ENCODE measurements around the gene TRPM2.

TRPM2 gene

DNA sequence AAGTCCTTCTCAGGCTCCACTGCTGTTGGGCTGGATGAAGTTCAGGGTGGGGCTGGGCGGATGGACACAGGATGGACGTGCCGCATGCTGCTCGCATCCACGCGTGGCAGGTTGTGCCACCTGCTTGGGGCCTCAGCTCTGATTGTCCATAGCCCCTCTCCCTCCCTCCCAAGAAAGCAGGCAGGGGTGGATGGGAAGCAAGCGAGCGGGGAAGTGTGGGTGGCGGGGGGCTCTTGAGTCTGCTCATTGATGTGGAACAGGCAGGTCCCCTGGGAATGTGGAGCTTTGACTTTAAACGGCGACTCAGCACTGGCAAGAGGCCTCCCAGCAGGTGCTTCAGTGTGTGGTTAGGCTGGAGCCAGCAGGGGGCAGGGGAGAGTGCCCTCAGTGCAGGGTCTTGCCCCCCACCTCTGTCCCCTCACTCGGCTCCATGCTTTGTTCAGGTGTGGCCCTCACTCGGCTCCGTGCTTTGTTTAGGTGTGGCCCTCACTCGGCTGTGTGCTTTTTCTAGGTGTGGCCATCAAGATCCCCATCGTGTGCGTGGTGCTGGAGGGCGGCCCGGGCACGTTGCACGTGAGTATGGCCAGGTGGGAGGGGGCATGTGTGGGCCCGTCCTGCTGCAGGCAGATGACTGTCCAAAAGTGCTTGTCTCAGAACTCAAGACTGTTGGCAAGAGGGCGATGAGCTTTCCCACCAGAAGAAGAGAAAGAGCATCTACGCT lies 23.9 kb downstream of the TRPM2 start:
- TF ChIP-seq, protein P1, sequence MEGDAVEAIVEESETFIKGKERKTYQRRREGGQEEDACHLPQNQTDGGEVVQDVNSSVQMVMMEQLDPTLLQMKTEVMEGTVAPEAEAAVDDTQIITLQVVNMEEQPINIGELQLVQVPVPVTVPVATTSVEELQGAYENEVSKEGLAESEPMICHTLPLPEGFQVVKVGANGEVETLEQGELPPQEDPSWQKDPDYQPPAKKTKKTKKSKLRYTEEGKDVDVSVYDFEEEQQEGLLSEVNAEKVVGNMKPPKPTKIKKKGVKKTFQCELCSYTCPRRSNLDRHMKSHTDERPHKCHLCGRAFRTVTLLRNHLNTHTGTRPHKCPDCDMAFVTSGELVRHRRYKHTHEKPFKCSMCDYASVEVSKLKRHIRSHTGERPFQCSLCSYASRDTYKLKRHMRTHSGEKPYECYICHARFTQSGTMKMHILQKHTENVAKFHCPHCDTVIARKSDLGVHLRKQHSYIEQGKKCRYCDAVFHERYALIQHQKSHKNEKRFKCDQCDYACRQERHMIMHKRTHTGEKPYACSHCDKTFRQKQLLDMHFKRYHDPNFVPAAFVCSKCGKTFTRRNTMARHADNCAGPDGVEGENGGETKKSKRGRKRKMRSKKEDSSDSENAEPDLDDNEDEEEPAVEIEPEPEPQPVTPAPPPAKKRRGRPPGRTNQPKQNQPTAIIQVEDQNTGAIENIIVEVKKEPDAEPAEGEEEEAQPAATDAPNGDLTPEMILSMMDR (IDR thresholded peaks at IDR 0.05; ENCODE audit: low read depth, low read length, missing control alignments) = peak; percentile 36
- H3K4me3 ChIP-seq (ENCODE audit: low read depth, low read length) = no peak overlapping the region
- DNase-seq (ENCODE audit: low read depth) = no peak

DNA sequence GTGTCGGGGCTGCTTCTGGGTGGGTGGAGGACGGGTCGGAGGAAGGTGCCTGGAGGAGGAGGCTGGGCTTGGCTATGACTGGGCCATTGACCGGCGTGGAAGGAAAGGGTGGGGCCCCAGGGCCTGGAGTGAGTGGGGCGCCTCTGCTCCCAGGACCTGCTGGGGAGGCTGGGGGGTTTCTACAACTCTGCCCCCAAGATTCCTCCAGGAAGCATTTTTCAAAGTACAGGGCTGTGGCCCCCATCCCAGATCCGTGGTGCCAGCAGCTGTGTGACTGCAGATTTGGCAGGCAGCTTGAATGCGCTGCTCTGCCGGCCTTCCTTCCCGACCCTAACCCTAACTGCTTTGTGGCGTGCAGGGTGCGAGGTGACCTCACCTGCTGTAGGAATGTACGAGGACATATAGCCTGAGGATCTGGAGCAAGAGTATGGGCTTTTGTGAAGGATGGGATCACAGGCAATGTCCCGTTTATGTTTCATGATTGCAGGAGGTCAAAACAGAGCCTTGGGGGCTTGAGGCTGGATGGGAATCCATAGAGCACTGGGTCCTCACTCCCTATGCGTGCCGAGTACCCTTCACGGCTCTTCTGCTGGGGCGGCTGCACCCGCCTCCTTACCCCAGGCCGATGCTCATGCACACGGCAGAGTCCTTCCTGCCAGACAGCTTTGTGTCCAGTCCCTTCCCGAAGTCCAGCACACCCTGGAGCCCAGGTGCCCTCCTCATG lies 24.7 kb downstream of the TRPM2 start:
- TF ChIP-seq, protein P1 (IDR thresholded peaks at IDR 0.05; ENCODE audit: low read depth, low read length, missing control alignments) = no peak
- H3K4me3 ChIP-seq (ENCODE audit: low read depth, low read length) = no peak overlapping the region
- DNase-seq (ENCODE audit: low read depth) = no peak

DNA sequence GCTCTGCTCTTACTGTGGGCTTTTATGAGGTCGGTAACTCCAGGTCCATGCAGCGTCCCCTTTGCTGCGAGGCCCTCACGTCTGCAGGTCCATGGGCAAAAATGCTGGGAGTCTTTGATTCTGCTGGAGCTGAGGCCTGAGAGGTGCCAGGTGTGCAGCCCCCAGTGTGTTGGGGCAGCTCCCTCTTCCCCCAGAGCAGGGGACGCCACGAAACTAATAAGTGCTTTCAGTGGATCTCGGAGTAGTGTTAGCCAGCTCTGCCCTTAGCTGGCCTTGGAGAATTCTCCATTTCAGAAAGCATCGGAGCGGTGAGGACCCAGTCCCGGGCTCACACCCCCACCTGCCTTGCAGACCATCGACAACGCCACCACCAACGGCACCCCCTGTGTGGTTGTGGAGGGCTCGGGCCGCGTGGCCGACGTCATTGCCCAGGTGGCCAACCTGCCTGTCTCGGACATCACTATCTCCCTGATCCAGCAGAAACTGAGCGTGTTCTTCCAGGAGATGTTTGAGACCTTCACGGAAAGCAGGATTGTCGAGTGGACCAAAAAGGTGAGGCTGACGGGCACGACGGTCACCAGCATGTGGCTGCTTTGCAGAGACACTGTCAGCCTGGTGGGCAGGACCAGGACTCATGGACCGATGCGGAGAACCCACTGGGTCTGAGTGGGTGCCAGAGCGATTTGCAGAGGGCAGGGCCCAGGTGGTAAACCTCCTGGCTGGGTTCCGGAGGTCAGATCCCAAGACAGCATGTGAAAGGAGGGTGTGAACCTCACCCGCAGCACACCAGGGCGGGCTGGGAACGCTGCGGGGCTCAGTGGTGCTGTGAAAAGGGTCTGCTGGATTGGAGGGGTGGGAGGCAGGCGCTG lies 25.5 kb downstream of the TRPM2 start:
- DNase-seq (ENCODE audit: low read depth) = no peak
- TF ChIP-seq, protein P1 (IDR thresholded peaks at IDR 0.05; ENCODE audit: low read depth, low read length, missing control alignments) = no peak
- no peak overlapping the region for H3K4me3 ChIP-seq (ENCODE audit: low read depth, low read length)

DNA sequence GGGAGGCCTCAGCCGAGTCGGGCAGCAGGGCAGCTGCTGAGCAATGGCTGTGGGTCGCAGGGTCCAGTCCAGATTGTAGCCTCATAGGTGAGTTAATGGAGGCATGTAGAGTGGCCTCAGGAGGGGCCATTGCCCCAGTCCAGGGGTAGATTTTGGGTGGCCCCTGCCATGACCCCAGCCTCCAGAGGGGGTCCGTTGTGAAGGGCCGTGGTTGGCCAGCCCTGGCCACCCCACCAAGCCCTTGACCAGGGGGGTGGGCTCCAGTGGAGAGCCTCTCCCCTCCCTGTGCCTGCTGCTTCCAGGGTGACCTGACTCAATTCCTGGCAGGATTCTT lies 26.1 kb downstream of the TRPM2 start:
- H3K4me3 ChIP-seq (ENCODE audit: low read depth, low read length) = no peak overlapping the region
- TF ChIP-seq, protein P1 (IDR thresholded peaks at IDR 0.05; ENCODE audit: low read depth, low read length, missing control alignments) = no peak
- no peak for DNase-seq (ENCODE audit: low read depth)

DNA sequence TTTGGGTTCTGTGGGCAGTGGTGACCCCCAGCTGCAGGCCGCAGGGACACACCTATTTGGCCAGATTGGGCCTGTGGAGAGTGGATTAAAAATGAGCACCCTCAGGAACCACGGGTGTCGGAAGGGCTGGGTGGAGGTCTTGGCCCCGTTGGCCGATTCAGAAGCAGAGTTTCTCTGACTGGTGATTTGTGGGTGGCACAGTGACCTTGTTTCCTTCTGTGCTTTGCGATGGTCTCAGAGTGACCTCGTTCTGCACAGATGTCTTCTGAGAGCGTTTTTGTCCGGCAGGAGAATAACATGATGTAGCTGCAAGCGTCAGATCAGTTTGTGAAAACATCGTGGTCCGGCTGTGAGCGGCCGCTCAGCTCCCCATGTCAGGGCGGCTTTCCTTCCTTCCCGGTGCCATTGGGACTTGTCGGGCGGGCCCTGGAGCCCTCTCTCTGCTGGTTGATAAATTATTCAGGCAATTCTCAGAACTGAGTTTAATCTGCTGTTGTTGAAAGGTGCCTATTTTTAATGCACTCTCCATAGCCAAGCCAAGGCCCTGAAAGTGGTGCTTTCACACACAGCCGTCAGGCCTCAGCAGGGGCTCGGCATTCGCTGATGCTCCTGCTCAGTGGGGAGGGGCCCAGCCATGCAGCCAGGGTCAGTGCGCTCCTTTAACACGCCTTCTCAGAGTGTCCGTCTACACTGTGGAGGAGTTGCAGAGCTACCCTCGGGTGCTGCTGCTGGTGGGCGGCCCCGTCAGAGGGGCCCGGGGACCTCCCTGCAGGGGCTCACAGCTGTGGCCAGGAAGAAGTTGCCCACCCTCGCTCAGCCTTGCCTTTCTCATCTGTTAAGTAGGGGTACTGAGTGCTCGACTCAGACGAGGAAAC lies 26.8 kb downstream of the TRPM2 start:
- no peak overlapping the region for H3K4me3 ChIP-seq (ENCODE audit: low read depth, low read length)
- no peak for DNase-seq (ENCODE audit: low read depth)
- TF ChIP-seq, protein P1 (IDR thresholded peaks at IDR 0.05; ENCODE audit: low read depth, low read length, missing control alignments) = no peak

DNA sequence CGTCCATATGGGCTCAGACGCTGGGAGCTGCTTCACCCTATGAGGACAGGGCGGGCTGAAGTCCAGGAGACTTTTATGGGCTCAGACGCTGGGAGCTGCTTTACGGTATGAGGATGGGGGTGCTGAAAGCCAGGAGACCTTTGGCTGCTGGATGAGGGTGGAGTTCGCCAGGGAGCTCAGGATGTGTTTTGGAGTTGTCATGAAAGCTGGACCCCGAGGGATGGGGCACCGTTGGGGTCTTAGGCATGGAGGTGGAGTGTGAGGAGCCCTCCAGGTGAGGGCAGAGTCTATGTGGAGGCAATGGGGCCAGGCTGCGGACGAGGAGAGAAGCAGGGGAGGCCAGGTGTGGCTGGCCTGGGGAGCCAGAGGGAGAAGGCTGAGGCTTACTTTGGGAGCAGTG lies 27.5 kb downstream of the TRPM2 start:
- TF ChIP-seq, protein P1 (IDR thresholded peaks at IDR 0.05; ENCODE audit: low read depth, low read length, missing control alignments) = no peak
- DNase-seq (ENCODE audit: low read depth) = no peak
- H3K4me3 ChIP-seq (ENCODE audit: low read depth, low read length) = no peak overlapping the region
